HG02623 (cell line): Measurements from ENCODE around the gene ARG2.

Experiments used
- ATAC-seq: cut with Tn5 transposase; IDR thresholded peaks from one replicate; pipeline ENCODE4 v1.9.1; 2021; ENCODE audit warnings: moderate library complexity; ENCODE audit not compliant: unreplicated experiment

Gene ARG2

DNA sequence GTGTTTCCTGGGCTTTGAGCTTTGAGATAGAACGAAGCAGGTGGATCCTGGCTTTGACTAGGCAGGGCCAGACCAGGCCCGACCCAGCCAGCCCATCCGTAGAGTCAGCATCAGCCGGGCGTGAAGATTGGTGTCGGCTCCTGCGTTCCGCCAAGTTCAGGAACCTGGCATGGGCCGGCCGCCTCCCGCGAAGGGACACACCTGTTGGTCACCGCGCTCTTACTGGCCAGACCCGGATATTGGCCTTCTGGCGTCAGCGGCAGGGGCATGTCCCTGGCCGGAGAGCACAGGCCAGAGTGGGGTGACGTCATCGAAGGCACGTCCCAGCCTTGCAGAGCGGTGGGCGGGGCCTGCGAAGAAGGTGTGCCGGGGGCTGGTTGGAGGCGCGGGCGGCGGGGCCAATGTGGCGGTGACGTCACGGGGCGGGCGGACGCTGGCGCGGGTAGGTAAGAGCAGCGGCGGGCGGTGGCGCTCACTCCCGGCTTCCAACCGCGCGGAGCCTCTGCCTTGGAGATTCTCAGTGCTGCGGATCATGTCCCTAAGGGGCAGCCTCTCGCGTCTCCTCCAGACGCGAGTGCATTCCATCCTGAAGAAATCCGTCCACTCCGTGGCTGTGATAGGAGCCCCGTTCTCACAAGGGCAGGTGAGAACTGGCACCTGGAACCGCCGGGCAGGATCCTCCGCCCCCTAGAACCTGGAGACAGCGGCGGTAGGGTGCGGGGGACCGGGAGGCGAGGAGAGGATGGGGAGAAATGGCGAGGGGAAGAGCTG, at the start of gene ARG2:
ARG2 (plus strand) TSS at position 475 of the 771 bp plus-strand sequence; CDS start at position 533, 58 bp downstream.
- peak; percentile 94 for ATAC-seq

DNA sequence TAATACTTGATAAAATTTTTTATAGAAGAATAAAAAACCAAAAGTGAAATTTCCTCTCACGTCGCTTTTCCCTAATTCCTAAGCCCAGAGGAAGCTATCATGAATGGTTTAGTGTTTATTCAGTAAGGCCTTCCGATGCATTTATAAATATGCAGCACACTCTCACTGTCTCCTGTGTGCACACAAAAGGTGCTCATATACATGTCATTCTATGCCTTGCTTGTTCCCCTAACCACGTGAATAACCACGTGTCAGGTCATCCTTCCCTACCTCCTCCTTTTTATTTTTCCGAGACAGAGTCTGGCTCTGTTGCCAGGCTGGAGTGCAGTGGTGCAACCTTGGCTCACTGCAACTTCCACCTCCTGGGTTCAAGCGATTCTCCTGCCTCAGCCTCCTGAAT, 49.3 kb upstream of the ARG2 start:
- no peak for ATAC-seq

DNA sequence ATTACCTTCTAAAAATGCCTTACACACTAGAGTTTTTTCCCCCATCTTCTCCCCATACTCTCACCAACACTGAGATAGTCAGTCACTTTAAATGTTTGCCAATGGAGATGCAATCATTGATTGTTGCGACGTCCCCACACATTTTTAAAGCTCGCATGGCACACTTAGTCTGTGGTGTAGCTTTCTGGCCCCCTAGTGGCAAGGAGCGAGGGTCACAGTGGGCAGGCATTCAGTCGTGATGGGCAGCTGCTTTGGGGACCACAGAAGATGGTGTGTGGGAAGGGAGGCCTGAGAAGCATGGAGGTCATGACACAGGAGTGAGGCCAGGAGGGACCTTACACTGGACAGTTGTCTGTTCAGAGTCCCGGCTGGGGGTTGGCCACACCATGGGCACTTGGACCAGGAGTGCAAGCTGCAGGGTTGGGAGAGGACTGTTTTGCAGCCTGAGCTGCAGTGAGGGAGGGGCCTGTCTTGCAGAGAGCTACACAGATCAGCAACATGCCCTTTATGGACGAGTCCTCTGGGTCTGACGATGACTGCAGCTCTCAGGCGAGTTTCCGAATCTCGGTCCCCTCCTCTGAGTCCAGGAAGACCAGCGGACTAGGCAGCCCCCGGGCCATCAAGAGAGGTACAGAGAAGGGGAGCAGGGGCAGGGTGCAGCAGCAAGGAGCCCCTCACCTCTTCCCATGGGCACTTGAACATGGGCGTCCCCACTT, 48.3 kb upstream of the ARG2 start:
- peak; percentile 61 for ATAC-seq

DNA sequence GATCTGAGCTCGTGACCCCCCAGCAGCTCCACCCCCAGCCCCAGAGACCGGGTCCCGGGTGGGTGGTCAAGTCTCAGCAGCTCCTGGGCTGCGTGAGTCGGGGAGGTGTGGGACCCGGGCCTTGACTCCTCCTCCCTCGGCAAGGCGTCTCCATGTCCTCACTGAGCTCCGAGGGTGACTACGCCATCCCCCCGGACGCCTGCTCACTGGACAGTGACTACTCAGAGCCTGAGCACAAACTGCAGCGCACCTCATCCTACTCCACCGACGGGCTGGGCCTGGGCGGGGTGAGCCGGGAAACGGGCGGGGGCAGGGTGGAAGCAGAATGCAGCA, 47.8 kb upstream of the ARG2 start:
- no peak for ATAC-seq

- no peak for ATAC-seq
Measured at GRCh38 chr14:67572608-67573007, 47.1 kb upstream of the ARG2 start.

- no peak for ATAC-seq
Measured at GRCh38 chr14:67573228-67574010, 46.3 kb upstream of the ARG2 start.

GRCh38 chr14:67574156-67574555, 45.6 kb upstream of the ARG2 start:
- ATAC-seq, result no peak

GRCh38 chr14:67574806-67575205, 44.9 kb upstream of the ARG2 start:
- ATAC-seq, result no peak

- no peak for ATAC-seq
Measured at GRCh38 chr14:67575684-67576083, 44.0 kb upstream of the ARG2 start.

DNA sequence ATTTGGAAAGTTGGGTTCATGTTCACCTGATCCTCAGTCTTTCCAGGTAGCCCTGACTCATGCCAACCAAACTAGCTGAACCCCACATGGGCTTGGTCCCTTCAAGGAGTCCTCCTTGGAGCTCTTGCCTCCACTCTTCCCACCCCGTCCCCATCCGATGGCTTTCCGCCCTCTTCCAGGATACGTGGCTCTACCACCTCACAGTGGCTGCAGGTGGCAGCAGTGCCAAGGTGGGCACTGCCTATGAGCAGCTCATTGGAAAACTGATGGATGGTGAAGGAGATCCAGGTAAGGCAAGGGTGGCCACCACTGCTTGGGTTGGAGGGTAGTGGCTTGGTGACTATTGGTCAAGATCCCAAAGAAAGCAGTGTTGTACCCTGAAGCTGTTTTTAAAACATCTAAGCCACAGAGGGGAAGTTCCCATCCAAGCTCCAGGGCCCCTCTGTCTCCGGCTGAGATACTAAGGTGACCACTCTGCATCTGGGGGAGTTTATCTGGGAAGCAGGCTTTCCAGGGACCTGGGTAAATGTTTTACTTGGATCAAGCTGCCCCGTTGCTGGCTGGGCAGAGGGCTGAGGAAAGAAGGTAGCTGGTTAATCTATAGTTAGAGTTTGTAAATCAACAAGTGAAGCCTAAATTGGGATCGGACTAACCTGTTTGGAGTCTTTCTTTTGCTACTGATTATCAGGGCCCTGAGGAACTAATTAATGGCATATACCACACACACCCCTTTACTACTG, 43.3 kb upstream of the ARG2 start:
- ATAC-seq, result no peak

GRCh38 chr14:67577181-67577808, 42.4 kb upstream of the ARG2 start:
- no peak for ATAC-seq

- ATAC-seq, result no peak
Measured at GRCh38 chr14:67577909-67578749, 41.6 kb upstream of the ARG2 start.

- no peak for ATAC-seq
Measured at GRCh38 chr14:67579040-67579439, 40.7 kb upstream of the ARG2 start.

GRCh38 chr14:67579636-67580035, 40.1 kb upstream of the ARG2 start:
- ATAC-seq, result no peak

DNA sequence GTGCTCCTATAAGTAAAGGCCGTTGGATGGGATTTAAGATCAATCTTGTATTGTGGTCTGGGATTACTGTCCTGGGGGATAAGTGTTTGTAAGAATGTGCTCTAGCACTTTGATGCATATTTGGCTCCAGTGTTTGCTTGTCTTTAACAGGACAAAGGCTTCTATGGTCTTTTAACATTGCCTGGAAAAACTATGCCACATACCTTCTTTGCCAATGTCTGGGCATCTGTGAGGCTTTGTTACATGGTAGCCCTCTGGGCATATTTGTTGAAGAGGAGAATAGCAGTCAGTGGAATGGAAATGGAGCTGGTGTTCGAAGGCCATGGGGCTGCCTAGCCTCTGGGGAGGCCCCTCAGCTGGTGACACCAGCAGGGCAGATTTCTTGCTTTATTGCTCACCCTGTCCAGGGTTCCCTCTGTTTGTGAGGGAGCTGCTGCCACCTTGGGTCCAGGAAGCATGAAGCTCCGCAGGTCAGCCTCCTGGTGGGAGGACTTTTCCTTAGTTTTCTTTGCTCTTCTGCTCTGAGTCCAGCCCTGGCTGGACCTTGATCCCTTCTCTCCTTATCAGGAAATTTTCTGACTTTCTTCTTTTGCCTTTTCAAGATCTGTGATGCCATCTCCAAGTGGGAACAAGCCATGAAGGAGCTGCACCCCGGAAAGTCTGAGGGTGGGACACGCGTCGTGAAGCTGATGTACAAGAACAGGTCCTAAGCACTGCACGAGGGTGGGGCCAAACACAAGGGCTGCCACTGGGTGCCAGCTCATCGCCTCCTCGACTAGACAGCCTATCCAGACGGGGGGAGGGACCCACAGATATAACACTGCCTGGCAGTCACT, 39.2 kb upstream of the ARG2 start:
- no peak for ATAC-seq

DNA sequence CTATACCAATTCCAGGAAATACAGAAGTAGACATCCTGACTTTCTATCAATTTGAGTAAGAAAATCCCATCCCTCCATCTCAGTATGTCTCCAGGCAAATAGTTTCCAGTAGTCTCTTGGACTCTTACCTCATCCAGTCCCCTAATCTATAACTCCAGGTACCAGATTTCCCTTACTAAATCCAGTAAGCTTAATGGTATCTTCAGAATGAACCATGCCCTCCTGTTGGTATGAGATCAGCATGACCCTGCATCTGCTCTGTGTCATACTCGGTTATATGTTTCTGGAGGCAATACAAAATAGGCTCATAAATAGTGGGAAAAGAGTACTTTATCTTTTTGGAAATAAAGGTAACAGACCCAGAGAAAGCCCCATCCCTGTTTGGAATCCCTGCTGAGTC, 38.1 kb upstream of the ARG2 start:
- ATAC-seq, result no peak

- no peak for ATAC-seq
Measured at GRCh38 chr14:67582061-67582460, 37.7 kb upstream of the ARG2 start.

DNA sequence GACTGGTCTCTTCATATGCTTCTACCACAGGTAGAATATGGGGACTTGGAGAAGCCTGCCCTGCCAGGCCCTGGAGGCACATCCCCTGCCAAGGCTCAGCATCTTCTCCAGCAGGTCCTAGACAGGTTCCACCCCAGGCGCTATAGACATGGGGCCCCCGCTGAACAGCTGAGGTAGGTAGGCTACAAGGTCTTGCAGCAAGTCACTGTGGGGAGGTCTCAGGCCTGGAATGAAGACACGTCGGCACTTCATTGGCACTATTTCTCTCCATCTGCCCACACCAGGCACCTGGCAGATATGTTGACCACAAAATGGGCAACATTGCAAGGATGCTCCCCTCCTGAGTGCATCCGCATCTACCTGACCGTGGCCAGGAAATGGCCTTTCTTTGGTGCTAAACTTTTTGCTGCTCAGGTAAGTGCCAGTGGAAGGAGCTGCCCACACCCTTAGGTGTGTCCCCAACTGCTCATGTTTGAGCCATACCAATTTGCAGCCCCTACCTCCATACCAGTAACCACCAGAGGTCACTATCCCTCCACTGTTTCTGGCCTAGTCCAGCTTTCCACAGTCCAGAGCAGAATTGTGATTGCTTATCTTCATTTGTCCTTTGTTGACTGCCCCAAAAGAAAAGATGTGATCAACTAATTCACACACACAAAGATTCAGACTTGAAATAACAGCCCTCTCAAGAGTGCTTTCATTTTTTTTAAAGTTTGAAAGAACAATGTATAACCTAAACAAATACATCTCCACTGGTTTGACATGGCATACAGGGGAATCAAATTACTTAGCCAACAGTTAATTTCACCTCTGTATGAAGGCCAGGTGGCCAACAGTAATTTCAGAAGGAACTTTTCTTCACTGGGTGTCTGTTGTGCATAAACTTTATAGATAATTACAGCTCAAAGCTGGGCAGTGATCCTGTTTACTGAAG, 35.7 kb upstream of the ARG2 start:
- ATAC-seq, result peak; percentile 72
